Measurements from ENCODE around the gene MALSU1. TPM values are rescaled to one million over a fixed set of nuclear protein-coding genes. Genes with fewer than 3 reads are reported as not detected.

The MALSU1 gene
- total RNA-seq, 4 donors from 2014 or later: 42.4 to 70.6 (median 47.2) TPM

- no peak for ATAC-seq (ENCODE audit: low FRiP score)
- DNase-seq (ENCODE audit: low spot score): no peak
- TF ChIP-seq, protein P1, sequence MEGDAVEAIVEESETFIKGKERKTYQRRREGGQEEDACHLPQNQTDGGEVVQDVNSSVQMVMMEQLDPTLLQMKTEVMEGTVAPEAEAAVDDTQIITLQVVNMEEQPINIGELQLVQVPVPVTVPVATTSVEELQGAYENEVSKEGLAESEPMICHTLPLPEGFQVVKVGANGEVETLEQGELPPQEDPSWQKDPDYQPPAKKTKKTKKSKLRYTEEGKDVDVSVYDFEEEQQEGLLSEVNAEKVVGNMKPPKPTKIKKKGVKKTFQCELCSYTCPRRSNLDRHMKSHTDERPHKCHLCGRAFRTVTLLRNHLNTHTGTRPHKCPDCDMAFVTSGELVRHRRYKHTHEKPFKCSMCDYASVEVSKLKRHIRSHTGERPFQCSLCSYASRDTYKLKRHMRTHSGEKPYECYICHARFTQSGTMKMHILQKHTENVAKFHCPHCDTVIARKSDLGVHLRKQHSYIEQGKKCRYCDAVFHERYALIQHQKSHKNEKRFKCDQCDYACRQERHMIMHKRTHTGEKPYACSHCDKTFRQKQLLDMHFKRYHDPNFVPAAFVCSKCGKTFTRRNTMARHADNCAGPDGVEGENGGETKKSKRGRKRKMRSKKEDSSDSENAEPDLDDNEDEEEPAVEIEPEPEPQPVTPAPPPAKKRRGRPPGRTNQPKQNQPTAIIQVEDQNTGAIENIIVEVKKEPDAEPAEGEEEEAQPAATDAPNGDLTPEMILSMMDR (IDR thresholded peaks at IDR 0.05): no peak
Measured at GRCh38 chr7:23264916-23265458, 34.2 kb upstream of the MALSU1 start.

- TF ChIP-seq, protein P1 (IDR thresholded peaks at IDR 0.05): no peak
- DNase-seq (ENCODE audit: low spot score): no peak
- ATAC-seq (ENCODE audit: low FRiP score): no peak
Measured at GRCh38 chr7:23266918-23267317, 32.2 kb upstream of the MALSU1 start.

- no peak for ATAC-seq (ENCODE audit: low FRiP score)
- TF ChIP-seq, protein P1 (IDR thresholded peaks at IDR 0.05): no peak
- no peak for DNase-seq (ENCODE audit: low spot score)
Measured at GRCh38 chr7:23267357-23267756, 31.8 kb upstream of the MALSU1 start.

- DNase-seq (ENCODE audit: low spot score) (no peak), ATAC-seq (ENCODE audit: low FRiP score) (no peak)
- TF ChIP-seq, protein P1 (IDR thresholded peaks at IDR 0.05): no peak
Measured at GRCh38 chr7:23268167-23268566, 31.0 kb upstream of the MALSU1 start.

DNA sequence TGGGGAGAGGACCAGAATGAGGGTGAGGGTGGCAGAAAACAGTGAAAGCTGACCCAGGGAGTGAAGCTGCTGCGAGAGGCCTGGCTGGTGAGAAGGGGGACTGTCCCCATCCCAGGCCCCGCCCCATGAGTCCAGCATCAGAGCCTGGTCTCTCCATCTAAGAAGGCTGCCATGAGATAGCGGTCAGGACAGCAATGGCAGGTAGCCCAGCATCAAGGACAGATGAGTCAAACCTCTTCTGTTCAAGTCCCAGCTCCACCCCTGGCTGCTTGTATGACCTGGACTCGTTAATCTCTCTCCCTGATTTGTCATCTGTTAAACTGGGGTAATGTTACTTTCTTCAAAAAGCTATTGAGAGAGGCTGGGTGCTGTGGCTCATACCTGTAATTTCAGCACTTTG is 30.4 kb upstream of the MALSU1 start:
- TF ChIP-seq, protein P1 (IDR thresholded peaks at IDR 0.05): no peak
- no peak for DNase-seq (ENCODE audit: low spot score)
- ATAC-seq (ENCODE audit: low FRiP score): no peak

DNA sequence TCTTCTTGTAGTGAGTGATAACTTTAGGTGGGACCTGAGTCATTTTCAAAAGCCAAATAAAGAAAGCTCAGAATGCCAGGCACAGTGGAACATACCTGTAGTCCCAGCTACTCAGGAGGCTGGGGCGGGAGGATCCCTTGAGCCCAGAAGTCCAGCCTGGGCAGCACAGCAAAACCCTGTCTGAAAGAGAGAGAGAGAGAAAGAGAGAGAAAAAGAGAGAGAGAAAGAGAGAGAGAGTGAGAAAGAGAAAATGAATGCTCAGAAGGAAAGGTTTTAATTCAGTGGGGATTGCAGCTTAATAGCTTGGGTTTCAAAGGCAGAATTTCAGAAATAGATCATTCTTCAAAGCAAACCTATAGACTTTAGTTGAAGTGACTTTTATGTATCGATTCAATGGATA is 26.9 kb upstream of the MALSU1 start:
- TF ChIP-seq, protein P1 (IDR thresholded peaks at IDR 0.05): no peak
- DNase-seq (ENCODE audit: low spot score): no peak
- ATAC-seq (ENCODE audit: low FRiP score): no peak

GRCh38 chr7:23273141-23273599 is 26.0 kb upstream of the MALSU1 start:
- DNase-seq (ENCODE audit: low spot score): peak; percentile 94
- peak; percentile 95 for ATAC-seq (ENCODE audit: low FRiP score)
- TF ChIP-seq, protein P1 (IDR thresholded peaks at IDR 0.05): peak in 1 of 3 donors; percentile 48
